ENCODE measurements around the gene FARP1. TPM values are rescaled to one million over a fixed set of nuclear protein-coding genes. Genes with fewer than 3 reads are reported as not detected.

FARP1 gene
- total and polyA plus RNA-seq, 2 of the 8 experiments (the other 6 are each of a cell fraction or from before 2014, with no cell fraction given), result 24.7 to 104 TPM

- TF ChIP-seq, protein P1, sequence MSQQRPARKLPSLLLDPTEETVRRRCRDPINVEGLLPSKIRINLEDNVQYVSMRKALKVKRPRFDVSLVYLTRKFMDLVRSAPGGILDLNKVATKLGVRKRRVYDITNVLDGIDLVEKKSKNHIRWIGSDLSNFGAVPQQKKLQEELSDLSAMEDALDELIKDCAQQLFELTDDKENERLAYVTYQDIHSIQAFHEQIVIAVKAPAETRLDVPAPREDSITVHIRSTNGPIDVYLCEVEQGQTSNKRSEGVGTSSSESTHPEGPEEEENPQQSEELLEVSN (IDR thresholded peaks at IDR 0.05), result no peak
- TF ChIP-seq BCL11A (IDR thresholded peaks at IDR 0.05; ENCODE audit: low read depth in 2 of 2, low read length in 2 of 2) (no peak), POLR2A (IDR thresholded peaks at IDR 0.05; ENCODE audit: control extremely low read depth in 1 of 2, low read depth in 2 of 2, low read length in 2 of 2) (no peak), FOSL1 (IDR thresholded peaks at IDR 0.05; ENCODE audit: insufficient read depth, low read depth, low read length) (no peak), JUN (IDR thresholded peaks at IDR 0.05; ENCODE audit: low read depth, low read length) (no peak)
These were observed 360.5 kb downstream of the FARP1 start (continued) for GRCh38 chr13:98503175-98504028.

All from H1 (cell line).